GM18511 (cell line): Measurements from ENCODE around the gene AFTPH.
A peak's percentile ranks its signal among the peaks of the same experiment; 100 is the strongest.

Experiments
- ATAC-seq: cut with Tn5 transposase; IDR thresholded peaks from one replicate; pipeline ENCODE4 v1.9.1; 2021; ENCODE audit warnings: mild to moderate bottlenecking, moderate library complexity; ENCODE audit not compliant: unreplicated experiment

AFTPH gene

GRCh38 chr2:64523666-64524603 is at the start of gene AFTPH:
AFTPH (plus strand) TSS chr2:64524328; CDS start chr2:64551475, 27,147 bp downstream.
- ATAC-seq = peak; percentile 89

- ATAC-seq = no peak
These were observed 49.5 kb upstream of the AFTPH start for GRCh38 chr2:64474636-64475035.

GRCh38 chr2:64477037-64477436 is 47.1 kb upstream of the AFTPH start:
- ATAC-seq = no peak

- ATAC-seq = no peak
These were observed 46.1 kb upstream of the AFTPH start for GRCh38 chr2:64477979-64478378.

- ATAC-seq = no peak
These were observed 45.5 kb upstream of the AFTPH start for GRCh38 chr2:64478502-64479230.

- no peak for ATAC-seq
These were observed 44.6 kb upstream of the AFTPH start for GRCh38 chr2:64479259-64480117.

- ATAC-seq = no peak
These were observed 42.5 kb upstream of the AFTPH start for GRCh38 chr2:64481665-64482064.

- ATAC-seq = no peak
These were observed 41.9 kb upstream of the AFTPH start for GRCh38 chr2:64482243-64482642.

GRCh38 chr2:64482765-64483504 is 41.2 kb upstream of the AFTPH start:
- no peak for ATAC-seq

GRCh38 chr2:64485331-64485730 is 38.8 kb upstream of the AFTPH start:
- ATAC-seq = no peak

GRCh38 chr2:64485961-64486360 is 38.2 kb upstream of the AFTPH start:
- ATAC-seq = no peak

GRCh38 chr2:64487256-64488049 is 36.7 kb upstream of the AFTPH start:
- ATAC-seq = no peak

GRCh38 chr2:64488050-64488974 is 35.8 kb upstream of the AFTPH start:
- ATAC-seq = peak; percentile 59

GRCh38 chr2:64489081-64489751 is 34.9 kb upstream of the AFTPH start:
- no peak for ATAC-seq

- ATAC-seq = no peak
These were observed 32.7 kb upstream of the AFTPH start for GRCh38 chr2:64491426-64491825.

- no peak for ATAC-seq
These were observed 31.9 kb upstream of the AFTPH start for GRCh38 chr2:64492272-64492671.

- ATAC-seq = no peak
These were observed 31.3 kb upstream of the AFTPH start for GRCh38 chr2:64492821-64493220.

GRCh38 chr2:64493788-64494187 is 30.3 kb upstream of the AFTPH start:
- ATAC-seq = no peak
